ENCODE measurements around the gene EIPR1.

EIPR1 gene

DNA sequence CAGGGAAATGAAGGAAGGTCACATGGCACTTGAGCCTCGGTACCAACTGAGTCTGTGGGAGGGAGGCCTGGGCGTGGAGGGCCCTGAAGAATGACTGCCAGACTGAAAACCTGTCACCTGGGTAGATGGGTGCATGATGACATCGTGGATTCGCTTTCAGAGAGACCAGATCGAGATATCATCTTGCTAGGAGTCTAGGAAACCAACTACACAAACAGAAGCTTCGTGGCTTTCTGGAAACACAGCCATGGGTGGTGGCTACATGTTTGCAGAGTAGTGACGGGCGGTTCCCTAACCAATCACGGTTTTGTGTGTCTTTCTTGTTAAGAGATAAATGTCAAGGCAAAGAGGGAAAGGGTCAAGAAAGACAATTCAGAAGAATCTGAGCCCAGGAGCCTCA is 155.0 kb downstream of the EIPR1 start:
- Histone ChIP-seq H3K36me3 (ENCODE audit: control insufficient read depth, insufficient read depth, low read length) (no peaks in the 10 kb centered on the region), H3K4me3 (ENCODE audit: low read length) (no peak overlapping the region), H3K9ac (ENCODE audit: low read length) (no peak overlapping the region), H3K27ac (ENCODE audit: low read depth, low read length) (no peak overlapping the region), H3K4me1 (ENCODE audit: control insufficient read depth, insufficient read depth, low read length) (no peaks in the 10 kb centered on the region), H3K27me3 (ENCODE audit: control insufficient read depth, insufficient read depth, low read length) (no peaks in the 10 kb centered on the region)

DNA sequence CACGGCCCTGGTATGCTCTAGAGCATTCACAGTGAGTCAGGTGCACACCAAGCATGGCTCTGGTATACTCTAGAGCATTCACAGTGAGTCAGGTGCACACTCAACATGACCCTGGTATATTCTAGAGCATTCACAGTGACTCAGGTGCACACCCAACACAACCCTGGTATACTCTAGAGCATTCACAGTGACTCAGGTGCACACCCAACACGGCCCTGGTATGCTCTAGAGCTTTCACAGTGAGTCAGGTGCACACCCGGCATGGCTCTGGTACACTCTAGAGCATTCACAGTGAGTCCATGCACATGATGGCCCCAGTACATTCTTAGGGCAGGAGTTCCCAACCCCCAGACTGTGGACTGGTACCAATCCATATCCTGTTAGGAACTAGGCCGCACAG is 158.1 kb downstream of the EIPR1 start:
- Histone ChIP-seq H3K27me3 (ENCODE audit: control insufficient read depth, insufficient read depth, low read length) (no peaks in the 10 kb centered on the region), H3K4me3 (ENCODE audit: low read length) (no peak overlapping the region), H3K36me3 (ENCODE audit: control insufficient read depth, insufficient read depth, low read length) (no peaks in the 10 kb centered on the region), H3K9ac (ENCODE audit: low read length) (no peak overlapping the region), H3K27ac (ENCODE audit: low read depth, low read length) (no peak overlapping the region), H3K4me1 (ENCODE audit: control insufficient read depth, insufficient read depth, low read length) (no peaks in the 10 kb centered on the region)

DNA sequence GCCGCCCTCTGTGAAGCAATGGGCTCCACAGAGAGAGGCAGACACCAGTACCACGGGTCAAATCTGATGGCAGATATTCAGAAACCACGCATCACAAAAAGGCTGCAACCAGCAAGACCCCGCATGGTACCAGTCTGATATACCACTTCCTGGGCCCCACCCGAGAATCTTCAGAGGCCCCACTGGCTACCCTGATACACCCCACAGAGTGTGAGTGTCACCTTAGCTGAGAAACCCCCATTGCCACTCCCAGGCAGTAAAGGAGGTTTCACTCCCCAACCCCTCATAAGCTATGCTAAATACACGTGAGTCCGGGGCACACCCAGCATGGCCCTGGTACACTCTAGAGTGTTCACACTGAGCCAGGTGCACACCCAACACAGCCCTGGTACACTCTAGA is 160.0 kb downstream of the EIPR1 start:
- Histone ChIP-seq H3K27me3 (ENCODE audit: control insufficient read depth, insufficient read depth, low read length) (no peaks in the 10 kb centered on the region), H3K9ac (ENCODE audit: low read length) (no peak overlapping the region), H3K4me3 (ENCODE audit: low read length) (no peak overlapping the region), H3K4me1 (ENCODE audit: control insufficient read depth, insufficient read depth, low read length) (no peaks in the 10 kb centered on the region), H3K27ac (ENCODE audit: low read depth, low read length) (no peak overlapping the region), H3K36me3 (ENCODE audit: control insufficient read depth, insufficient read depth, low read length) (no peaks in the 10 kb centered on the region)

DNA sequence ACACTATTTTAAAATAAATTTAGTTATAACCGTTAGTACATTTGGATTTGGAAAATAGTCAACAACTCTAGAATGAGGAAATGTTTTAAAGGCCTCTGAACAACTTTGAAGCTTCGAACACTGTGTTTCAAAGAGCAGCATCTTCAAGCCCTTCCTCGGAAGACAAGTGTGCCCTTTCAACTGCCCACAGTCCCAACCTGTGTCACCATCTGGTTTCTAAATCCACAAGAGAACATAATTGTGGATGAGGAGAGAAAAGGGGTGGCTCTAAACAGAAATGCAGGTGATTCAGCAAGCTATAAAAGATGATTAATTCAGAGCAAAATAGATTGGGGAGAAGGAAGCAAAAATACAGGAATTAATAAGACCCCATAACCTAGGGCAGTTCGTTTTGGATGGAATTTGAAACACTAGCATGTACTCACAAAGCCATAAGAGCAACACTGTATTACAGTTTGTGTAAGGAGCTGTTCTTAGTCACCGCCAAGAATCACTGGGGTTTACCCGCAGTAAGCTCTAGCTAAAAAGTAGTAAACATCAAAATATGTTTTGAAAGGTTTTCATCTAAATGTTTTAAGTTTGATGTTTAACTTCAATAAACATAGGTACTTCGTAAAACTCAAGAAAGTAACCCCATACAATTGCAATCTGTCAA is 160.7 kb downstream of the EIPR1 start:
- Histone ChIP-seq H3K27ac (ENCODE audit: low read depth, low read length) (no peak overlapping the region), H3K36me3 (ENCODE audit: control insufficient read depth, insufficient read depth, low read length) (no peaks in the 10 kb centered on the region), H3K4me3 (ENCODE audit: low read length) (no peak overlapping the region), H3K4me1 (ENCODE audit: control insufficient read depth, insufficient read depth, low read length) (no peaks in the 10 kb centered on the region), H3K27me3 (ENCODE audit: control insufficient read depth, insufficient read depth, low read length) (no peaks in the 10 kb centered on the region), H3K9ac (ENCODE audit: low read length) (no peak overlapping the region)

DNA sequence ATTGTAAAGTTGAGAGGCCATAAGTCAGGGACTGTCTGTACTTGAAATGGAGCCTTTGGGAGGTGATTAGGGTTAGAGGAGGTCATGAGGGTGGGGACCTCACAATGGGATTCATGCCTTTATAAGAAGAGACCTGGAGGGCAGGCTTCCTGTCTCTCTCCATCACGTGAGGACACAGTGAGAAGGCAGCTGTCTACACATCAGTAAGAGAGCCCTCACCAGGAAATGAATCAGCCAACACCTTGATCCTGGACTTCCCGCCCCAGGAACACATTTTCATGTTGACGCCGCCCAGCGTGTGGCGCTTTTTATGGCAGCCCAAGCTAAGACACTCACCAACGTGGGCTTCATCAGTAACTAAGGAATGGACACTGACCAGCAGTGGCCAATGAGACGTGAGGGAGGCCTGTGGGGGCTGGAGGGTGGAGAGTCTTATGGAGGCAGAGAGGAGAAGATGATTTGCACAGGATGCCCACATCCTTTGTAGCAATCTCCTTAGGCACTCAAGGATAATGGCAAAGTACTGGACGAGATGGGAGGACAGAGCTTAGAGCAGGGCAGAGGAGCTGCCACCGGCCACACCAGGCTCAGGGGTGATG is 162.7 kb downstream of the EIPR1 start:
- Histone ChIP-seq H3K36me3 (ENCODE audit: control insufficient read depth, insufficient read depth, low read length) (peaks cover 3% of the 10 kb centered on the region), H3K27me3 (ENCODE audit: control insufficient read depth, insufficient read depth, low read length) (no peaks in the 10 kb centered on the region), H3K4me3 (ENCODE audit: low read length) (no peak overlapping the region), H3K9ac (ENCODE audit: low read length) (no peak overlapping the region), H3K27ac (ENCODE audit: low read depth, low read length) (no peak overlapping the region), H3K4me1 (ENCODE audit: control insufficient read depth, insufficient read depth, low read length) (no peaks in the 10 kb centered on the region)

DNA sequence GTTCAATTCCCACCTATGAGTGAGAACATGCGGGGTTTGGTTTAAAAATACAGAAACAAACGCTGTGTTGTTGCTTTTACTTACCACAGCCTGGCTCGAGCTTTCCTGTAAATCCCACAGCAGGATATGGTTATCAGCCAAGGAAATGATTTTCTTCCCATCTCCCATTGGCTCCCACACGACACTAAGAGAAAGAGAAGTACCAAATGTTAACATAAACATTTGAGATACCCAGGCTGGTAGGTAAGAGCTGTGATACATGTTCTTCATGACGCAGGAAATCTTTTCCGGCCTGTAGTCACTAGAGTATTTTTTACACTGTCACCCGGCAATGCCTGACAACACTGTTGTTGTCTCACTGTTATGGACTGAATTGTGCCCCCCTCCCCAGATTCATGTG is 163.6 kb downstream of the EIPR1 start:
- Histone ChIP-seq H3K27ac (ENCODE audit: low read depth, low read length) (no peak overlapping the region), H3K36me3 (ENCODE audit: control insufficient read depth, insufficient read depth, low read length) (peaks cover 3% of the 10 kb centered on the region), H3K4me1 (ENCODE audit: control insufficient read depth, insufficient read depth, low read length) (no peaks in the 10 kb centered on the region), H3K4me3 (ENCODE audit: low read length) (no peak overlapping the region), H3K9ac (ENCODE audit: low read length) (no peak overlapping the region), H3K27me3 (ENCODE audit: control insufficient read depth, insufficient read depth, low read length) (no peaks in the 10 kb centered on the region)

DNA sequence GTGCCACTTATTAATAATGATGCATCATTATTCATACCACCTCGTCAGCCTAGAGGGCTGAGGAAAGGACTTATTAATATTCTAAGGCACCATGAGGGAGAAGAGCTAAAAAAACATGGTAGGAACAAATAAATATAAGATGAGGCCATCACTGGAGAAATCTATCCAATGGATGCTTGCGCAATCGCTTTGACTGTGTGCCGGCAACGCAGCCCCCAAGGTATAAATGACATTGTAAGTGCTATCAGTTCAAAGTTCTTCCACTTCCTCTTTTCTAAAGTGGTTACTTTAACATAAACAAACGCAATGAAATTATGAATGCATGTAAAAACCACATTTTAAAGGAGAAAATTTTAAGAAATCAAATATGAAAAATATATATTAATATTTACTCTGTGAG is 164.6 kb downstream of the EIPR1 start:
- Histone ChIP-seq H3K27ac (ENCODE audit: low read depth, low read length) (no peak overlapping the region), H3K9ac (ENCODE audit: low read length) (no peak overlapping the region), H3K4me3 (ENCODE audit: low read length) (no peak overlapping the region), H3K4me1 (ENCODE audit: control insufficient read depth, insufficient read depth, low read length) (no peaks in the 10 kb centered on the region), H3K36me3 (ENCODE audit: control insufficient read depth, insufficient read depth, low read length) (peaks cover 3% of the 10 kb centered on the region), H3K27me3 (ENCODE audit: control insufficient read depth, insufficient read depth, low read length) (no peaks in the 10 kb centered on the region)

DNA sequence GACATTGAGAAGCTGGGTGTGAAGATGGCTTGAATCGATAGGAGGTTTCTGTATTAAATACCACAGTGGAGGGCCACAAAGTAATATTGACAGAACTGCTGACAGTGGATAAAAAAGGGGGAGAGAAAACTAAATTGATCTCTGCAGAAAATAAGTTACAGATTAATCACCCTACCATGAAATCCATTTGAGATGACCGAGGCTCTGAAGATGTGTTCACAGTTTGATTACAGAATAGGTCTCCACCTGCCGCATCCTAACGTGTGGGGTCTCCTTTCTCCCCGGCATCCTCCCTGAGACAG is 165.6 kb downstream of the EIPR1 start:
- H3K36me3 ChIP-seq (ENCODE audit: control insufficient read depth, insufficient read depth, low read length) = peaks cover 3% of the 10 kb centered on the region
- H3K27ac ChIP-seq (ENCODE audit: low read depth, low read length) = no peak overlapping the region
- H3K4me1 ChIP-seq (ENCODE audit: control insufficient read depth, insufficient read depth, low read length) = no peaks in the 10 kb centered on the region

DNA sequence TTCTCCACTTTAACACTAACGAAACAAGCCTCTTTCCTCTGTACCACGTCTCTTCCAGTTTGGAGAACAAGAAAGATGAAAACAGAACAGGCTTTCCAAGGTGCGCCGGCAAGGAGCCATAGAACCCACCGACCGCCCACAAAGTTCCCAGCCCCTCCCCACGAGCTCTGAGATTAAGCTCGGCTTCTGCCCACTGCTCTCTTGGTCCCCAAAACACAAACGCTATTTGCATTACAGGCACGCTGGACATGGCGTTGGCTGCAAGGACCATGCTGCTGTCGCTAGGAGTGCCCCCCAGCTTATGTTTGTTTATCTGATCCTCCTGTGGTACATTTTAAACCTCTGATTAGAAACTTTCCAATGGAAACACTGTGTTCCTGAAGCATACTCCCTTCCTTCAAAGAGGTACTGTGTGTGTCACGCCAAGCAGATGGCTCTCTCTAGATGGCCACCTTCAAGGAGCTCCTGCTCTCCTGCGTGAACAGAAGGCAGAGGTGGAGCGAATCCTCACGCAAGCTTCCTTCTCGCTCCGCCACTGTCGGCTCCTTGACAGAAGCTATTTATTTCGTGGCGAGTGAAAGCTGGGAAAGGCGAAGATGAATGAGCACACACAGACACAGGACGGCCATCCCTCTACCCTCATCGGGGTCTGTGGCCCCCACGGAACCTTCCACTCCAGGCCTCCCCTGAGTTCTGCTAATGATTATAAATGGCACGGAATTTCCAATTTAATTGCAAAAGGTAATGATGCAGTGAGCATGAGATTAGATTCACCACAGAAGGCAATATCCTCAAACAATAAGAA is 166.2 kb downstream of the EIPR1 start:
- Histone ChIP-seq H3K36me3 (ENCODE audit: control insufficient read depth, insufficient read depth, low read length) (peaks cover 3% of the 10 kb centered on the region), H3K4me3 (ENCODE audit: low read length) (no peak overlapping the region), H3K4me1 (ENCODE audit: control insufficient read depth, insufficient read depth, low read length) (no peaks in the 10 kb centered on the region), H3K27ac (ENCODE audit: low read depth, low read length) (no peak overlapping the region), H3K9ac (ENCODE audit: low read length) (no peak overlapping the region), H3K27me3 (ENCODE audit: control insufficient read depth, insufficient read depth, low read length) (no peaks in the 10 kb centered on the region)

More for the DNA sequence above, 165.6 kb downstream of the EIPR1 start:
- no peaks in the 10 kb centered on the region for H3K27me3 ChIP-seq (ENCODE audit: control insufficient read depth, insufficient read depth, low read length)
- H3K4me3 ChIP-seq (ENCODE audit: low read length) = no peak overlapping the region
- H3K9ac ChIP-seq (ENCODE audit: low read length) = no peak overlapping the region

DNA sequence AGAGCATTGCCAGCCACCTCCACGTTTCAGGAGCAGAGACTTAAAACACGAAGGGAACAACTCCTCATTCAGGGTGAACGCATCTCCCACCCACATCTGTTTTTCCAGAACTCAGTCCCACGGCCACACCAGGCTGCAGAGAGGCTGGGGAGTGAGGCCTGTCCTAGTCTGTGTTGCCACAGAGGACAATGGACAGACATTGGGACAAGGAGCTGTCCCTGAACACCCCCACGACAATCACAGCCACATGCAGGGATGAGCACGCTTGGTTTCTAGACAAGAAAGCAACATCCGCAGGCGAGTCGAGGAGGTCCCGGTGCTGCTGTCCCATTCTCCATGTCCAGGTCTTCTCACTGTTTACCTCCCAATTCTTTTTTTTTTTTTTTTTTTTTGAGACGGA is 167.4 kb downstream of the EIPR1 start:
- Histone ChIP-seq H3K9ac (ENCODE audit: low read length) (no peak overlapping the region), H3K27me3 (ENCODE audit: control insufficient read depth, insufficient read depth, low read length) (no peaks in the 10 kb centered on the region), H3K36me3 (ENCODE audit: control insufficient read depth, insufficient read depth, low read length) (peaks cover 3% of the 10 kb centered on the region), H3K27ac (ENCODE audit: low read depth, low read length) (no peak overlapping the region), H3K4me3 (ENCODE audit: low read length) (no peak overlapping the region), H3K4me1 (ENCODE audit: control insufficient read depth, insufficient read depth, low read length) (no peaks in the 10 kb centered on the region)

DNA sequence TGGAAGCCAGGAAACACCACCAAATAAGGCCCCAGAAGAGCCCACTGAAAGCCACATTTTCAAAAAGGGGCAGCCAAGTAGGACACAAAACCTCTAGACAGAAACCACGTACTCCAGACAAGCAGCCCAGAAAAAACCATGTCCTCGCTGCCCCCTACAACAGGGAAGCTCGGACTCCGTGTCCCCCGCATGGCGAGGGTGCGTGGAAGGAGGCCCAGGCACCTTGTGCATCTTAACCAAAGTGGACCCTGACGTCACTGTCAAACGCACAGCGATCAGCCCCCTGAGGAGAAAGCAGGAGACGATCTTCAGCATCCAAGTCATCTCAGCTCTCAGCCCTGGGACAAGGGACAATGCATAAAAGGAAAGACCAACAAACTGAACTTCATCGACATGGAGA is 168.4 kb downstream of the EIPR1 start:
- no peaks in the 10 kb centered on the region for H3K27me3 ChIP-seq (ENCODE audit: control insufficient read depth, insufficient read depth, low read length)
- no peak overlapping the region for H3K27ac ChIP-seq (ENCODE audit: low read depth, low read length)
- H3K4me3 ChIP-seq (ENCODE audit: low read length) = no peak overlapping the region
- H3K36me3 ChIP-seq (ENCODE audit: control insufficient read depth, insufficient read depth, low read length) = peaks cover 3% of the 10 kb centered on the region
- no peaks in the 10 kb centered on the region for H3K4me1 ChIP-seq (ENCODE audit: control insufficient read depth, insufficient read depth, low read length)
- H3K9ac ChIP-seq (ENCODE audit: low read length) = no peak overlapping the region

DNA sequence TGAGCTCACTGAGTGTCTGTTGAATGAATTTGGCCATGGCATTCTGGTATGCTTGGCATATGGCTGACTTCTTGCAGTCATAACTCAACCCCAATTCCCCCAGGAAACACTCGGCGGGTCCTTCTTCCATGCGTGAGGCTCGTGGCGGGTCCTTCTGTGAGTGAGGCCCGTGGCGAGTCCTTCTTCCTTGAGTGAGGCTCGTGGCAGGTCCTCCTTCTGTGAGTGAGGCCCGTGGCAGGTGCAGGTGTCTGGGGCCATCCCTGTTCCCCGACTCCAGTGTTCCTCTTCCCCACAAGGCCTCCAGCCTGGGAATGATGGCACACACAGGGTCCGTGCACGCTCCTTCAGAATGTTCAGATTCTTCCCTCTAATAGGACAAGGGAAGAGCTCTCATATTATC is 169.0 kb downstream of the EIPR1 start:
- no peaks in the 10 kb centered on the region for H3K4me1 ChIP-seq (ENCODE audit: control insufficient read depth, insufficient read depth, low read length)
- H3K4me3 ChIP-seq (ENCODE audit: low read length) = no peak overlapping the region
- H3K27ac ChIP-seq (ENCODE audit: low read depth, low read length) = no peak overlapping the region
- peaks cover 3% of the 10 kb centered on the region for H3K36me3 ChIP-seq (ENCODE audit: control insufficient read depth, insufficient read depth, low read length)
- no peaks in the 10 kb centered on the region for H3K27me3 ChIP-seq (ENCODE audit: control insufficient read depth, insufficient read depth, low read length)
- H3K9ac ChIP-seq (ENCODE audit: low read length) = no peak overlapping the region

DNA sequence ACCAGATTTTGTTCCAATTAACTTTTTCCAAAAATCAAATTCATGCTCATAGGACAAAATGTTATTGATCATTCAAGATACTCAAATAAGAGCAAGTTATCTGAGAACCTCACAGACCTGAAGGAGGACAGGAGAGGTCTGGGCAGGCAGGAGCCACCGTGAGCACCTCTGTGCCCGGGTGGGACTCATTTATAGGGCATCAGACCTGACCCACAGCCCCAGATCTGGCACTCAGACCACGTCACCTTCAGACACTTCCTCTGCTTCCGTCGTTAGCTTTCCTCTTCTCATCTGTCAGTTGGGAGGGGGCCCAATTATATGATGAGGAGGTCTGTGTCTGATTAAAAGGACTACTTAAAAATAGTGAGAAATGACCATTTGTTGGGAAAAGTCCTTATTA is 169.4 kb downstream of the EIPR1 start:
- H3K9ac ChIP-seq (ENCODE audit: low read length) = no peak overlapping the region
- no peak overlapping the region for H3K27ac ChIP-seq (ENCODE audit: low read depth, low read length)
- H3K36me3 ChIP-seq (ENCODE audit: control insufficient read depth, insufficient read depth, low read length) = peaks cover 3% of the 10 kb centered on the region
- no peaks in the 10 kb centered on the region for H3K27me3 ChIP-seq (ENCODE audit: control insufficient read depth, insufficient read depth, low read length)
- no peak overlapping the region for H3K4me3 ChIP-seq (ENCODE audit: low read length)
- H3K4me1 ChIP-seq (ENCODE audit: control insufficient read depth, insufficient read depth, low read length) = no peaks in the 10 kb centered on the region

Data from rectal smooth muscle tissue (tissue), 1 donor.